PC-9 (cell line): ENCODE data around the gene ITGA3. TPM values are rescaled to one million over a fixed set of nuclear protein-coding genes. Genes with fewer than 3 reads are reported as not detected.

Source experiments
- BruUV-seq: library from RNA; stranded (reverse); fragments of 400-500 nt; replicated peaks from 2 replicates; lab custom pipeline; 2021; lab: Mats Ljungman, UMichigan
- CTCF ChIA-PET: fragments of 300-600 bp; sonication (Branson Sonifier 250); formaldehyde crosslinking; loops from one replicate; lab custom pipeline; 2022; ENCODE audit warnings: antibody characterized with exemption; lab: Charles Lee
- POLR2A ChIA-PET: fragments of 300-600 bp; sonication (Branson Sonifier 250); formaldehyde crosslinking; loops from one replicate; lab custom pipeline; 2022; ENCODE audit warnings: antibody characterized with exemption; ENCODE audit not compliant: unreplicated experiment; lab: Charles Lee
- DNase-seq, 2 experiments: peaks; one replicate each; pipeline versions ENCODE4 v3.0.0 to v3.0.0-alpha.2; 2015 to 2022; ENCODE audit warnings: mixed read lengths in 1 of 2
- H2AFZ ChIP-seq: fragments of 200-600 bp; sonication (generic); 2 replicates; pipeline ENCODE4 v1.8.1; 2017; ENCODE audit warnings: antibody characterized with exemption
- H3F3A ChIP-seq: fragments of 200-600 bp; sonication (generic); 2 replicates; pipeline ENCODE4 v1.8.1; 2017; ENCODE audit warnings: antibody characterized with exemption, mild to moderate bottlenecking, low read depth; ENCODE audit not compliant: insufficient read depth
- H3K27ac ChIP-seq: fragments of 200-600 bp; sonication (generic); 2 replicates; pipeline ENCODE4 v1.6.1; 2016; ENCODE audit warnings: mixed run types
- H3K27me3 ChIP-seq: fragments of 200-600 bp; sonication (generic); 2 replicates; pipeline ENCODE4 v1.6.1; 2016; ENCODE audit warnings: low read depth, mixed run types; ENCODE audit not compliant: insufficient read depth
- H3K36me3 ChIP-seq: fragments of 200-600 bp; sonication (generic); 2 replicates; pipeline ENCODE4 v1.6.1; 2016; ENCODE audit warnings: low read depth, mixed run types
- H3K4me1 ChIP-seq: fragments of 200-600 bp; sonication (generic); replicated peaks from 2 replicates; pipeline ENCODE4 v1.6.1; 2016; ENCODE audit warnings: mixed run types; ENCODE audit not compliant: insufficient read depth
- H3K4me2 ChIP-seq: fragments of 200-600 bp; sonication (generic); 2 replicates; pipeline ENCODE4 v1.6.1; 2017; ENCODE audit warnings: mixed run types
- H3K4me3 ChIP-seq: fragments of 200-600 bp; sonication (generic); 2 replicates; pipeline ENCODE4 v1.6.1; 2016; ENCODE audit warnings: mixed run types
- H3K79me2 ChIP-seq: fragments of 200-600 bp; sonication (generic); 2 replicates; pipeline ENCODE4 v1.6.1; 2017; ENCODE audit warnings: low read depth, mixed run types
- H3K9me2 ChIP-seq: fragments of 200-600 bp; sonication (generic); 2 replicates; pipeline ENCODE4 v1.8.1; 2017; ENCODE audit warnings: mild to moderate bottlenecking; ENCODE audit not compliant: insufficient read depth
- H3K9me3 ChIP-seq: fragments of 200-600 bp; sonication (generic); 2 replicates; pipeline ENCODE4 v1.8.1; 2016; ENCODE audit warnings: low read depth; ENCODE audit not compliant: insufficient read depth
- H4K20me1 ChIP-seq: fragments of 200-600 bp; sonication (generic); 2 replicates; pipeline ENCODE4 v1.8.1; 2017; ENCODE audit not compliant: insufficient read depth
- EZH2 ChIP-seq: fragments of 200-600 bp; sonication (generic); IDR thresholded peaks from 2 replicates; pipeline ENCODE4 v1.8.0; 2017; ENCODE audit warnings: antibody characterized with exemption, low read depth
- intact Hi-C: fragments of 100-400 bp; cut with micrococcal nuclease; formaldehyde crosslinking; loops from one replicate; pipeline ENCODE4 v1.10.0; 2022; ENCODE audit not compliant: unreplicated experiment
- total RNA-seq: library from RNA; stranded (reverse); gene quantifications from 2 replicates; pipeline ENCODE4 v1.2.3, GENCODE V29; 2021
- TF ChIP-seq, protein P1 (sequence below): fragments of 200-600 bp; sonication (generic); conservative IDR thresholded peaks from 2 replicates; pipeline ENCODE4 v1.6.1; 2017; ENCODE audit warnings: mixed run types, antibody characterized with exemption, mild to moderate bottlenecking, moderate library complexity

The ITGA3 gene
- total RNA-seq, 1 experiment from 2014 or later, result 291 TPM

DNA sequence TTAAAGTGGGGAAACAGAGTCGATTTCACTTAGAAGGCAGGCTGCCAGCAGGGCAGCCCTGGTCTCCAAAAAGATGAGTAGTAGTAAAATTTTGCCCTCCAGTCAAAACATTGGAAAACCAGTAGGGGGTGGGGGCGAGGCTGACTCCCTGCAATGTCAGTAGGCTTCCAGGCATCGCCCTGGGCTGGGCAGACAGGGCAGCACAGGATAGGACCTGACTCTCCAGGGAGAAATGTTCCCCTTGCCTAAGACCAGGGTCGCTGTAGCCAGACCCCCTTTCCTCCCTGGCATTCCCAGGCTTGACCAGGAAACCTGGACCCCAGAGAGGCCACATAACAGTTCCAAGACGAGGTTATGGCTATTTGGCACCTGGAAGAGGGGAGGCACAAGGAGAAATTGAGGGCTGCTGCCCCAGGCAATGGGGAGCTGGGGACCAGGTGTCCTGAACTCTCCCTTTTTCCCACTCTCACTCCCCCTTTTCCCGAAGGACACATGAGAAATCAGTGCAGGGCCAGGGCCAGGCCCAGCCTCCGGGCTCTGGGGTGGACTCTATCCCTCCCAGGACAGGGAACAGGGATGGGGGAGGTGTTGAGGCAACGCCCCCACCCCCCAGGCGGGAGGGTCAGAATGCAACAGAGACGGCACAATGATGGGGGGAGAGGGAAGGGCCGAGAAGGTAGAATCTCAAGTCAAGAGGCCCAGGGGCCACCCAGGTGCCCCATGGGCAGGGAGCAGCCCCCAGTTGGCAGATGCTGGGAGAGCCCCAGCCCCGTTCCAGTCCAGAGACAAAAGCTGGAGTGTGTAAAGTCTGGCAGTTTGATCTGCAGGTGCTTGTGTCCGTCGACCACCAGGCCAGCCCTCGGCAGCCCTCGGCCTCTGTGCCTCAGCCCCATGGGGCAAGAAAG lies 78.5 kb downstream of the ITGA3 start:
- TSS peak; percentile 10 for BruUV-seq
- intact Hi-C loops, result no loop called here
- H3K4me3 ChIP-seq, result no peak overlapping the region
- peaks cover 9% of the 10 kb centered on the region; the same call in 1 of the 2 replicates for H3K4me1 ChIP-seq
- H3F3A ChIP-seq, result peaks cover 20% of the 10 kb centered on the region; the same call in 1 of the 2 replicates
- H3K36me3 ChIP-seq, result peaks cover 15% of the 10 kb centered on the region
- TF ChIP-seq, protein P1, sequence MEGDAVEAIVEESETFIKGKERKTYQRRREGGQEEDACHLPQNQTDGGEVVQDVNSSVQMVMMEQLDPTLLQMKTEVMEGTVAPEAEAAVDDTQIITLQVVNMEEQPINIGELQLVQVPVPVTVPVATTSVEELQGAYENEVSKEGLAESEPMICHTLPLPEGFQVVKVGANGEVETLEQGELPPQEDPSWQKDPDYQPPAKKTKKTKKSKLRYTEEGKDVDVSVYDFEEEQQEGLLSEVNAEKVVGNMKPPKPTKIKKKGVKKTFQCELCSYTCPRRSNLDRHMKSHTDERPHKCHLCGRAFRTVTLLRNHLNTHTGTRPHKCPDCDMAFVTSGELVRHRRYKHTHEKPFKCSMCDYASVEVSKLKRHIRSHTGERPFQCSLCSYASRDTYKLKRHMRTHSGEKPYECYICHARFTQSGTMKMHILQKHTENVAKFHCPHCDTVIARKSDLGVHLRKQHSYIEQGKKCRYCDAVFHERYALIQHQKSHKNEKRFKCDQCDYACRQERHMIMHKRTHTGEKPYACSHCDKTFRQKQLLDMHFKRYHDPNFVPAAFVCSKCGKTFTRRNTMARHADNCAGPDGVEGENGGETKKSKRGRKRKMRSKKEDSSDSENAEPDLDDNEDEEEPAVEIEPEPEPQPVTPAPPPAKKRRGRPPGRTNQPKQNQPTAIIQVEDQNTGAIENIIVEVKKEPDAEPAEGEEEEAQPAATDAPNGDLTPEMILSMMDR, result no peak; the same call in 1 of the 2 replicates
- TF ChIP-seq EZH2, result no peak
- no peaks in the 10 kb centered on the region for H3K79me2 ChIP-seq
- peaks cover 3% of the 10 kb centered on the region; the same call in 1 of the 2 replicates for H4K20me1 ChIP-seq
- CTCF ChIA-PET, result interaction anchor here (0.6 kb wide), 1 partner anchor 11 kb away, joined by 3 read pairs; no protein-coding TSS in a partner anchor
- H3K9me2 ChIP-seq, result no peaks in the 10 kb centered on the region
- POLR2A ChIA-PET, result no interaction called here
- peaks cover 6% of the 10 kb centered on the region for H3K27me3 ChIP-seq
- H2AFZ ChIP-seq, result no peak overlapping the region
- DNase-seq, result no peak
- no peak overlapping the region for H3K27ac ChIP-seq
- no peak overlapping the region for H3K4me2 ChIP-seq
- H3K9me3 ChIP-seq, result no peaks in the 10 kb centered on the region

DNA sequence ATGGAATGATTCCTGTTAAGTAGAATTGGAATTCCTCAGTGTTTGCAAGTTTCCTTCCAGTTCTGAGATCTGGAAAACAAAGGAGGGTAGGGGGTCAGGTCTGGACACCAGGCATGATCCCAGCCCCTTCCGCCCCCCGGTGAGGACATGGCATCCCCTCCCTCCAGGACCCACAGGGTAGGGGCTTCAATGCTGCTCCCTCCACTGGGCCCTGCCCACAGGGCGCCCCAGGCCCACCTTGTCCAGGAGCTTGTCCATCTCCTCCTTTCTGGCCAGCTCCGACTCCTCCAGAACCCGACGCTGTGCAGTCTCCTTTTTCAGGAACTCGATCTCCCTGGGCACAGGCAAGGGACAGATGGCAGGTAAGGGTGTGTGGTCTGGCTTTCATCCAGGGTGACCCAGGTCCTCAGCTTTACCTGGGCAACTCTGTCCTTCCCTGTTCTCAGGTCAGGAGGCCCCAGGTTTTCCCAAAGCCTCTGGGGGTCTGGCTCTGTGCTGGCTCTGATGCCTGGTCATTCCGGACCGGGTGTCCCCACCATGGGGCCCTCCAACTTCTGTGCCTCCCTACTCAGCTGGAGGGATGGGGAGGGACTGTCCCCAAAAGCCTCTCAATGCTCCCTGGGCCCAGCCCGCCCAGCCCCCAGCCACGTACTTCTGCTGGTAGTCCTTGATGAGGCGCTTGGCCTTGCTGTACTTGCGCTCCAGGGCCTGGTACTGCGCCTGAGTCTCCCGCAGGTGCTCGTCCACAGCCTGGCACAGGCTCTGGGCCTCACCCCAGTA lies 79.6 kb downstream of the ITGA3 start:
- no peaks in the 10 kb centered on the region for H3K9me3 ChIP-seq
- H4K20me1 ChIP-seq, result peaks cover 10% of the 10 kb centered on the region; the same call in 1 of the 2 replicates
- peaks cover 17% of the 10 kb centered on the region for H3K36me3 ChIP-seq
- H3K79me2 ChIP-seq, result no peaks in the 10 kb centered on the region
- H3K27ac ChIP-seq, result no peak overlapping the region
- H3K4me2 ChIP-seq, result no peak overlapping the region
- H3K9me2 ChIP-seq, result no peaks in the 10 kb centered on the region
- POLR2A ChIA-PET, result interaction anchor here (0.8 kb wide), 1 partner anchor 11 kb away, joined by 4 read pairs; no protein-coding TSS in a partner anchor
- intact Hi-C loops, result no loop called here
- peak in 1 of 2 experiments; percentile 29 for DNase-seq
- peaks cover 9% of the 10 kb centered on the region; the same call in 1 of the 2 replicates for H3K4me1 ChIP-seq
- no TSS peak for BruUV-seq
- TF ChIP-seq EZH2, result no peak
- TF ChIP-seq, protein P1, result no peak
- H3K4me3 ChIP-seq, result no peak overlapping the region
- H3F3A ChIP-seq, result peaks cover 20% of the 10 kb centered on the region; the same call in 1 of the 2 replicates
- CTCF ChIA-PET, result no interaction called here
- no peak overlapping the region for H2AFZ ChIP-seq
- no peaks in the 10 kb centered on the region for H3K27me3 ChIP-seq

DNA sequence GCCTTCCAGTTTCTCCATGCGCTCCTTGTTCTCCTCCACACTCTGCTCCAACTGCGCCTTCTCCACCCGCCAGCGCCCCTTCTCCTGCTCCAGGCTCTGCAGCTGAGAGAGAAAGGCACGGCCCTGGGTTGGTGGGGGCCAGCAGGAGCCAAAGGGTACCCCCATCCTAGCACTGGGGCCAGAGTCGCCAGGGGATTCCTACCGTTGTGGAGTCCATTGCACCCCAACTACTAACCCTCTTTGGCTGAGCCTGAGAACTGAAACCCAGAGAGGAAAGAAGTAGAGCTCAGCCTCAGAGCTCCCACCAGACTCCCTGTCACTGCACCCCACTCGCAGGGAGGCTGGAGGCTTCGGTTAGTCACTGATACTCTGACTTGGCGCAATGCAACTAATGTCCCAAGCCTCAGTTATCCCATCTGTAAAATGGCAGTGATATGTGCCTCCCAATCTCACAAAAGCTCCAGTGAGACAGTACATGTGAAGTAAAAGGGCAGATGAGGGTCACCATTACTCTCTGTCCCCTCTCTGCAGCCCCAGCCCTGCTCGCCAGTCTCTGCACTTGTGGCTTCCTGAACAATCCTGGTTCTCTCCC lies 80.3 kb downstream of the ITGA3 start:
- peaks cover 20% of the 10 kb centered on the region for H3F3A ChIP-seq
- no peaks in the 10 kb centered on the region for H3K9me3 ChIP-seq
- no peaks in the 10 kb centered on the region for H3K27me3 ChIP-seq
- no peak overlapping the region for H3K4me3 ChIP-seq
- no peaks in the 10 kb centered on the region for H3K79me2 ChIP-seq
- DNase-seq, result no peak
- peaks cover 9% of the 10 kb centered on the region; the same call in 1 of the 2 replicates for H3K4me1 ChIP-seq
- no TSS peak for BruUV-seq
- intact Hi-C loops, result no loop called here
- no peaks in the 10 kb centered on the region for H3K9me2 ChIP-seq
- peaks cover 19% of the 10 kb centered on the region for H3K36me3 ChIP-seq
- CTCF ChIA-PET, result no interaction called here
- no peak overlapping the region for H2AFZ ChIP-seq
- TF ChIP-seq, protein P1, result no peak
- TF ChIP-seq EZH2, result no peak
- H4K20me1 ChIP-seq, result peaks cover 10% of the 10 kb centered on the region
- POLR2A ChIA-PET, result no interaction called here
- H3K4me2 ChIP-seq, result no peak overlapping the region
- no peak overlapping the region for H3K27ac ChIP-seq
